Renal cortex interstitium (tissue), 11 donors: ENCODE results near the gene FGFR1OP2. TPM values are rescaled to one million over a fixed set of nuclear protein-coding genes. Genes with fewer than 3 reads are reported as not detected.

Source experiments
- DNase-seq, 11 donors: peaks; one replicate each; pipeline ENCODE4 v3.0.0-alpha.2; 2013; ENCODE audit warnings: low read depth in 9 of 11, low spot score in 4 of 11; ENCODE audit errors: extremely low read depth in 1 of 11
- polyA plus RNA-seq, 3 donors: library from polyadenylated mRNA; unstranded; fragments of 120-200 nt; gene quantifications; one replicate each; pipeline ENCODE4 v1.2.1, GENCODE V29; 2013; ENCODE audit not compliant: insufficient read length in 3 of 3

FGFR1OP2 gene
- polyA plus RNA-seq, 3 donors: 56.7 to 89.0 (median 67.4) TPM

DNA sequence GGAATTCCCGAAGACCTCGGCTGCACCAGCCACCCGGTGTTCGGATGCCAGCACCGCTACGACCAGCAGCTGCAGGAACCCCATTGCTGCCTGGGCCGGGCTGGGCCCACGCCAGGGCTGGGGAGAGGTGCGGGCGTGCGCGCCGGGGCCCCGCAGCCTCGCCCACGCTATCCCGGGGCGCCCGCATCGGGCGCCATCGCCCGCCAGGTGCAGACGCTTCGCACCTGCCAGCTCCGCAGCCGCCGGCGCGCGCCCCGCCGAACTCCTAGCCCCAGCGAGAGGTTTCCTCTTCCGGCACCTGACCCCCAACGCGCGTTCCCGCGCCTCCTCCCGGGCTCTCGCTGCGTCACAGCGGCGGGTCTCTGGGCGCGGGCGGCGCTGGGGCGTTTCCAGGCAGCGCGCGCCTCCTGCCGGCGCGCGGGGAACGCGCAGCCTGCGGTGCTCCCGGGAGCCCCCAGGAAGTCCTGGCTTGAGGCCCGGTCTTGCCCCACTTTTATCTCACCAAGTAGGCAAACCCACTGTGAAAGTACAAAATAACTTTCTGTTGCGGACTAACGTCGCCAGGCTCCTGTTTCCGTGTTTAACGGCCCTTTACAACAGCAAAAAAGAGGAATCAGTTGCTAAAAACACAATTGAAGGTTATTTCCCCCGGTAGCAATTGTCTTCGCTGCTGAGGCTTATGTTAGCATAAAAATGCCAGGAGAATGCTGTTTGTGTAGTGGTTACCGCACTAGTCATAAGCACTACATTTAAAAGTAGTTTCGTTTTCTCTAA is 76.0 kb downstream of the FGFR1OP2 start, which contains the start of gene TM7SF3:
TM7SF3 (minus strand) TSS at position 300 of the 774 bp plus-strand sequence; CDS start at position 84, 216 bp downstream.
- DNase-seq: peak in 10 of 11 donors; percentile 79 to 91 (median 88)

DNA sequence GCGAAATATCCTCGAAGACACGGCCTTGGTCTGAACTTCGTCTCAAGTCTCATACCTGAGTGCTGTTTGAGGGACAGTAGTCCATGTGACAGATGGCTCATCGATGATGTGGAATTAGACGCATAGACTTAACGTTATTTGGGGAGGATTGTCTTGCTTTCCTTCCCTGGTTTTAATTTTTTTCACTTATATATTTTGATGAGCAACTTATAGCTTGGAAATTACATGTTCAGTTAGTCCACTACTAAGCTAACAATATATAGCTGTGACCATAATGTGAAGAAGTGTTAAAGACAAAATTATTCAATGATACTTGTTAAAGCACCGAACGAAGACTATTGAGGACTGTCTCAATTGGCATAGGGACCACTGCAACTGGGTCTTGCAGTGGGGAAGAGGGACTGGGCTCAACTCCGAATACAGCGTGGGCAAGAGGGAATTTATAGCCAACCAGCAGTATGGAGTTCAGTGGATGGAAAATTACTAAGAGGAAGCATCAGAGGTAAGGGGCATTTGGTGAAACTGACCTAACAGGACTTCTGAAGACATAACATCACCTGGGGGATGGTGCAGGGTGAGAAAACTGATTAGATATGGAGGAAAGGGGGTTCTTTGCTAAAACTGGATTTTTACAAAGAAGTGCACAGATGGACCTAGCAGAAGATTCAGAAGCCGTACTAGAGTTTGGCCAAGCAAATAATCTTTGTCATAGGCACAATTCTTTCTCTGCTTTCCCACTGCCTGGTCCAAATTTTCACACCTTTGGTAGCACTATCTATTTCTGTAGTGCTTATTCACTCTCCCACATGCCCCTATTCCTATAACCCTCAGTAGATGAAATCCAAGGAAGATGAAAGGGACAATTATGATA is 76.8 kb downstream of the FGFR1OP2 start:
- no peak for DNase-seq

DNA sequence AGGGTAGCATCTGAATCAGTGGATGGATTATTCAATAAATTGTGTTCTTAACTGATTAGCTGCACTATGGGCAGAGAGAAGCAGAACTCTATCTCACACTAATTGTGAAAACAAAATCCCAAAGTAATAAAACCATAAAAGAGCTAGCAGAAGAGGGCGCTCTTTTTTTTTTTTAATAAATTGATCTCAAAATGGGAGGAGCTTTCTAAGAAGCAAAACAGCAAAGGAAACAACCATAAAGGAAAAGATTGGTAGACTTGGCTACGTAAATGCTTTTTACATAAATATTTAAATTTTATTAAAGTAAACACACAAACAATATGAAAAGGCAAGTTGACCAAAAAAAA is 77.4 kb downstream of the FGFR1OP2 start:
- no peak for DNase-seq

Other genes with a start within 250 kb of the FGFR1OP2 start
- gene ITPR2, start 105.3 kb upstream of the FGFR1OP2 start, polyA plus RNA-seq: 10 to 100 TPM; 14.9 to 18.2 (median 15.1) TPM
- gene INTS13, start 489 bp upstream of the FGFR1OP2 start, polyA plus RNA-seq: 10 to 100 TPM; 31.0 to 44.2 (median 31.9) TPM
- 10 to 100 TPM; 66.8 to 79.9 (median 76.0) TPM for gene TM7SF3, start 75.9 kb downstream of the FGFR1OP2 start, polyA plus RNA-seq
- gene MED21, start 84.1 kb downstream of the FGFR1OP2 start, polyA plus RNA-seq: 10 to 100 TPM; 51.9 to 57.7 (median 55.8) TPM
- under 1 TPM; 0.11 to 0.26 (median 0.20) TPM for gene C12orf71, start 144.1 kb downstream of the FGFR1OP2 start, polyA plus RNA-seq